HG03469 (cell line): Measurements from ENCODE around the gene RPL35.

ENCODE experiments used
- ATAC-seq: cut with Tn5 transposase; IDR thresholded peaks from one replicate; pipeline ENCODE4 v1.9.1; 2021; ENCODE audit warnings: mild to moderate bottlenecking, moderate library complexity, moderate number of reproducible peaks; ENCODE audit not compliant: unreplicated experiment

Gene RPL35

DNA sequence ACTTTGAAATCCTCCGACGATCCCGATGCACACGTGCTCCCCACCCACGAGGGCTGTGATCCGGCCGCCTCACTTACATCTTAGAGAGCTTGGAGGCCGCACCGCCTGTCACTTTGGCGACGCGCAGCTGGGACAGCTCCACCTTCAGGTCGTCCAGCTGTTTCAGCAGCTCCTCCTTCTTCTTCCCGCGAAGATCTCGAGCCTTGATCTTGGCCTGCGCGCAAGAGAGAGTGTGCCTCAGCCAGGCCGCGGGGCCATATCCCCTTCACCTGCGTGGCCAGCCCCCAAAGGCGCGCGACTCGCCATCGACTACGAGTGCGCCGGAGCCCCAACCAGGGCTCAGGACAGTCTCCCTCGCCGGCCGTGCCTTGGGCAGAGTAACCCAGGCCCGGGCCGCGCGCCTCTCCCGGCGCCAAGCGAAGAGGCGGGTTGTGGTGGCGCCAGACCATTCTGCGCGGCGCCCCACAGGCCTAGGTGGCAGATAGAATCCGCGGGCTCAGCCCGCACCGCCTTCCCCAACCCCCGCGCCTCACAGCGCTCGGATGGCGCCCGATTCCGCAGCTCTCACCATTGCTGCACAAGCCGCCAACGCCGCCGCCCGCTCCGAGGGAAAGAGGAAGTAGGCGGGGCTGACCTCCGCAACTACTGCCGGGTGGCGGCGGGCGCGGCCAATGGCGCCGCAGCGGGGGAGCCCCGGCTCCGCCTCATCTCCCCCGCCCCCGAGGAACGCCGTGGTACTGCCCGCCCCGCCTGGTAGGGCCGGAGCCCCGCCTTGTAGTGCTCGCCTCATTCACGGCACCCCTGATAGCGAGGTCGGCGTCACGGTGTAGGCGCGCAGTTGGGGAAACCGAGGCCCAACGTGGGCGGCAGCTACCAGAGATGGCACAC lies at the start of gene RPL35, which contains the start of gene ARPC5L:
TSS of gene RPL35 (minus strand) at position 616 of the 888 bp plus-strand sequence. CDS start at position 571, 45 bp downstream.
TSS of gene ARPC5L (plus strand) at position 789 of the 888 bp plus-strand sequence. CDS start 7,161 bp downstream, outside the sequence.
- ATAC-seq, result peak; percentile 63

- no peak for ATAC-seq
These were observed 46.3 kb upstream of the RPL35 start for GRCh38 chr9:124908098-124908497.

GRCh38 chr9:124906966-124907365 lies 45.2 kb upstream of the RPL35 start:
- ATAC-seq, result no peak

DNA sequence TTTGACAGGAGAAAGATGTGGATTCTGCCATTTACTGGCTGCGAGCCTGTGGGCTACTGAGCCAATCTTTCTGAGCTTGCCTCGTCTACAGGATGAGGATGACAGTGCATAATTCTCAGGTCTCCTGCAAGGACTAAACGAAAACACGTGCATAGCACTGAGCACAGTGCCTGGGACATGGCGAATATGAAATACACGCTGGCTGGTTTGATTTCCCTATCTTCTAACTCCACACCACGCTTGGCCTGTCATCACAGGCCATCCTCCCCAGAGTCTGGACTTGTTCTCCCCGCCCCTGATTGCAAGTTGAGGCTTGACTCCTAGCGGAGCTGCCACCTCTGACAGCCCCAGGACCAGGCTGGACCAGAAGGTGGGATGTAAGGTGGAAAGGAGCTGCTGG lies 38.1 kb upstream of the RPL35 start:
- ATAC-seq, result no peak

GRCh38 chr9:124897570-124898460 lies 36.1 kb upstream of the RPL35 start:
- ATAC-seq, result no peak

DNA sequence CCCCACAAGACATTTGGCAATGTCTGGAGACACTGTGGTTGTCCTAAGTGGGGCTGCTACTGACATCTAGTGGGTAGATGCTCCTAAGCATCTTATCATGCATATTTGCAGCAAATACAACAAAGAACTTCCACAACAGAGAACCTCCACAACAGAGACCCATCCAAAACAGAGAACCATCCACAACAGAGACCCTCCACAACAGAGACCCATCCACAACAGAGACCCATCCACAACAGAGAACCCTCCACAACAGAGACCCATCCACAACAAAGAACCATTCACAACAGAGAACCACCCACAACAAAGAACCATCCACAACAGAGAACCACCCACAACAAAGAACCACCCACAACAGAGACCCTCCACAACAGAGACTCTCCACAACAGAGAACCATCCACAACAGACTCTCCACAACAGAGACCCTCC lies 33.0 kb upstream of the RPL35 start:
- no peak for ATAC-seq

DNA sequence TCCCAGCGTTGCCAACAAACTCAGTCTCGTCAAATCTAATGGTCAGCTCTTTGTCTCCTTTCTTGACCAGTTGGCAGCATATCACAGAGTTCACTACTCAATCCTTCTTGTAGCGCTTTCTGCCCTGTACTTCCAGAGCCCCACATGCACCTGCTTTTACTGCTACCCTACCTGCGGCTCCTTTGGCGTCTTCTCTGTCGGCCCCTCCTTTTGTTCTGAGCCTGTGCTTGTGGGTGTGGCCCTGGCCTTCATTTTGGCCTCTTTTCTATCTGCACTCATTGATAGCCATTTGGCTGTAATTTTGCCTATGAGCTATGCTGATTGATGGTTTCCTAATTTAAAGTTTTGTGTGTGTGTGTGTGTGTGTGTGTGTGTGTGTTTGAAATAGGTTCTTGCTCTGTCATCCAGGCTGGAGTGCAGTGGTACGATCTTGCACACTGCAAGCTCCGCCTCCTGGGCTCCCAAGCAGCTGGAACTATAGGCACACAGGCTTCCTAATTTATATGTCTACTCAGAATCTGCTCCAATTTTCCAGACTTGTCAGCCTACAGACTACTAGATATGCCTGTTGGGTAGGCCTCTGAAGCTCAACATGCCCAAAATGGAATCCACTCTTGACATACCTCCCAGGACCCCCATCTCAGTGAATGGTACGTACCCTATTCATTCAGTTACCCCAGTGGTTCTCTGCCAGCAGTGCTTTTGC lies 32.4 kb upstream of the RPL35 start:
- ATAC-seq, result no peak

GRCh38 chr9:124890179-124890578 lies 28.4 kb upstream of the RPL35 start:
- no peak for ATAC-seq

DNA sequence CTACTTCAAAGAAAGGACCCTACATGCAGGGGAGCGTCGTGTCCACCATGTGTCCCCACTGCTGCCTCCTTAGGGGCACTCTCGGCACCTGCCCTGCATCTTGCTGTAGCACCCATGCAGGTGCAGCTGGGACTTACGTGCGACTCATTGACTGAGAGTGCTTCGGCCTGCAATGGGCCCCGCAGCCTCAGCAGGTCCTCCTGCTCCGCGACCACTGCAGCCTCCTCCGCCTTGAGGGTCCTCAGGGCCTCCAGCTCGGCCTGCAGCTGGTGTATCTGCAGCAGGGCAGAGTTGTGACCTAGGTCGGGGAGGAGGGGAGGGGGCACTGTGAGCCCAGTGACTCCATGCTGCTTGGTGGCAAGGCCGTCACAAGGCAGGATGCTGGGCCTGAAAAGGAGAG lies 27.2 kb upstream of the RPL35 start:
- no peak for ATAC-seq

DNA sequence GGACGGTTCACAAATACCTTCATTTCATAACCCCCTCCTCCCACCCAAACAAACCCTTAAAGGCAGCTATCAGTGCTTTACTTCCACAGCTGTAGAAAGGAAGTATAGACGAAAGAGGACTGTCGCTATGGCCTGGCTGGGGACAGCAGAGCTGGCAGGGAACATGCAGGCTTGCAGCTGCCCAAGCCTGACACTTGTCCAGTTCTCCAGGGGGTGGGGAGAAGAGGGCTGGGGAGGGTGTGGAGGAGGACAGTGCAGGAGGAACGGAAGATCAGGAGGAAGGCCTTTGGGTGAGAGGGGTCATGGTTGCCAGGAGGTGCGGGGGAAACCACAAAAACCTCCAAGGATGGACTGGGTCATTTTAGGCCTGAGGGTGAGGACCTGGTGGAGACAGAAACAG lies 26.1 kb upstream of the RPL35 start:
- ATAC-seq, result no peak

GRCh38 chr9:124886866-124887492 lies 25.2 kb upstream of the RPL35 start:
- ATAC-seq, result no peak

GRCh38 chr9:124886461-124886860 lies 24.7 kb upstream of the RPL35 start:
- no peak for ATAC-seq

GRCh38 chr9:124885551-124885950 lies 23.8 kb upstream of the RPL35 start:
- no peak for ATAC-seq

- ATAC-seq, result no peak
These were observed 22.6 kb upstream of the RPL35 start for GRCh38 chr9:124884376-124884775.

- ATAC-seq, result no peak
These were observed 20.5 kb upstream of the RPL35 start for GRCh38 chr9:124882231-124882630.

GRCh38 chr9:124881138-124881743 lies 19.5 kb upstream of the RPL35 start:
- no peak for ATAC-seq

DNA sequence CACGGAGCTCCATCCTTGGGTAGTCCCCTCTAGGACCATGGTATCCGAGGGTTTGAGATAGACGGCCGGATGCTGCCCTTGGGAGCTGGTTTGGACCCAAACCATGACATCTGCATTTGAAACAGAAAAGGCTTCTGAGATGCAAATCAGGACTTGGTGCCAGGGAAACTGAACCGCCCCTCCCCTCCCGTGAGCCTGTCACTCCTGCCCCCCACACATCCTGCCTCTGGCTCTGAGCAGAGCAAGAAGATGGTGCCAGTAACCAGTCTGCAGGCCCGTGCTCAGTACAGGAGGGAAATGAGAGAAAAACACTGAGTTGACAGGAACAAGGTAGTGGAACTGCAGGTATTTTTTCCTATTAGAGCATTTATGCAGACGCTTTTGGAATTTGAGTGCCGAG lies 18.7 kb upstream of the RPL35 start:
- ATAC-seq, result no peak

GRCh38 chr9:124879226-124879625 lies 17.5 kb upstream of the RPL35 start:
- no peak for ATAC-seq

GRCh38 chr9:124878518-124878917 lies 16.8 kb upstream of the RPL35 start:
- ATAC-seq, result no peak

DNA sequence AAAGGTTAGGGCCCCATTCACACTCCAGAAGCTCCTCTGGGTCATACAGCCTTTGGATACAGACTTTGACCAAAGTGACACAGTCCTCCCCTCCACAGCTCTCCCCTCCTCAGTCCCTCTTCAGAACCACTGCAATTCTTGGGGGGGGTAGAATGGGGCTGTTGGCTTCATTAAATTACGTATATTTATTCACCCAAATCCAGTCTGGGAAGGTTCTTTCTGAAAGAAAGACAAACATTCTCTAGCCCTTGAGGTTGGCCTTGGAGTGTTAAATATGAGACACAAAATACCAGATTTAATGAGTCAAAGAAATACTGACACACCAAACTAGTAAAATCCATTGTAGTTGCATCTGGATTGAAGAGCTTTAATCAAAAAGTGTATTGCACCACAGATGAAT lies 16.3 kb upstream of the RPL35 start:
- ATAC-seq, result no peak
